Stimulated activated CD4-positive, alpha-beta T cell treated with anti-CD3 and anti-CD28 coated beads, Interleukin-1b, Interleukin-23, amount 100 ng/mL, for 1 hour (primary cell): ENCODE results near the gene GCFC2.
"Not testable (repeated sequence)": the region's sequence is repeated elsewhere in the genome, so short reads cannot be mapped to it uniquely, and the experiment has no call there.

Experiments
- DNase-seq, 2 donors: peaks; one replicate each; pipeline ENCODE4 v3.0.0-alpha.2; 2020; ENCODE audit warnings: low read depth in 2 of 2

Gene GCFC2

DNA sequence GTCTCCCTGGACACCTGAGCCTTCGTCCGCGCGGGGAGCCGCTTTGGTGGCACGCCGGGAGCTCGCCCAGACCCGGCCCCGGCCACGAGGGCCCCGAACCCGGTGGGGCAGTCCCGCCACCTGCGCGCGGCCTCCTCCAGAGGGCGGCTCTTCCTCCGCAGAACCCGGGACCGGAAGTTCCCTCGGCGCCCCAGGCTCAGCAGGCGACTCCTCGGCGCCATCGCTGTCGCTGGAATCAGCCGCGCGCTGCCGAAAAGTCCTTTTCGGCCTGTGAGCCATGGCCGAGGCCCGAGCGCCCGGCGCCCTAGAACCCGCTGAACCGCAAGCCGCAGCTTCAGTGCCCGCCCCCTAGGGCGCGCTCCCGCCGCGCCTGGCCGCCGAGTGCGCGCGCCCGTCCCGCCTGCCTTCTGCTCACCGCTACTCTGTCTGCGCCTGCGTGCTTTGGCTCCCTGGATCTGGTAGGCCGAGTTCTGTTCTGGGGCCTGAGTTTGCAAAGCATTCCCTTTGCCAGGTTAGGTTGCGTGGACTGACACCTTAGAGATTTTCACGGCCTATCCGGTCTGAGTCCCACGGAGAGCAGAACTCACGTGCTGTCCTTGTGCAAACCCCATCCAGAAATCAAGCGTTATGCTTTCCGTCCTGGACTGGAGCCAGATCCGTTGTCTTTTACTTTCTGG lies at the start of gene GCFC2:
TSS of gene GCFC2 (minus strand) at position 339 of the 677 bp plus-strand sequence. CDS start at position 279, 60 bp downstream.
- peak; percentile 52 to 64 for DNase-seq

GRCh38 chr2:75752828-75753227 lies 42.1 kb upstream of the GCFC2 start:
- DNase-seq = no peak

GRCh38 chr2:75751824-75752468 lies 41.2 kb upstream of the GCFC2 start:
- DNase-seq = no peak

DNA sequence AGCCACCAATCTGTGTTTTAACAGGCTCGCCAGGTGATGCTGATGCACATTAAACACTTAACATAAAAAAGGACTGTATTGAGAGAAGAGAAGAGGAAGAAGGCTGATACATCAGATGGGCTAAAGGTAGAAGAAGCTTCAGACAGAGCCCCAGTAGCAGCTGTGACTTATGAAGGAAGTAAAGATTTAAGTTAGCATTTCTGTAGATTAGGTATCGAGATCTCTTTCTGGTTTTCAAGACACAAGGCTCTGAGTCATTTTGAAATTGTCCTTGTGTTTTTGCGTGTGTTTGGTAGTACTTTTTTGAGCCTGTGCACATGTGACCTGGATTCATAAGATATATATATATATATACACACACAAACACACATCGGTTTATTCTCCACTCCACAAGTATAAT lies 40.6 kb upstream of the GCFC2 start:
- DNase-seq = no peak

DNA sequence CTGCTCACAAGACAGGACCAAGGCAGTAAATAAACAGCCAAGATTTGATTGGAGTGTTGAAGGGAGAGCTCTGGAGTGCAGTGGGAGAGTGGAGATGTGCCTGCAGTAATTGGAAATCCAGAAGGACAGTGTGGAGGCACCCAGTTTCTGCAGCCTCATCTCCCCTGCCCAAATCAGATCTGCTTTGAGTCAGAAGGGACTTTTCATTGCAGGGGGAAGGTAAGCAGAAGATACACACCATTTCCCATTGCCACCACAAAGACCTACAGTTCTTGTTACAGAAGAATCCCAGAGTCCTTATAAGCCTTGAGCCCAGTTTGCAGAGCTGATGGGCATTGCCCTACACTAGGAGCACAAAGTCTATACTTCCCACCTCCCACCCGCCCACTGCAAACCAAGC lies 27.2 kb upstream of the GCFC2 start:
- no peak for DNase-seq

DNA sequence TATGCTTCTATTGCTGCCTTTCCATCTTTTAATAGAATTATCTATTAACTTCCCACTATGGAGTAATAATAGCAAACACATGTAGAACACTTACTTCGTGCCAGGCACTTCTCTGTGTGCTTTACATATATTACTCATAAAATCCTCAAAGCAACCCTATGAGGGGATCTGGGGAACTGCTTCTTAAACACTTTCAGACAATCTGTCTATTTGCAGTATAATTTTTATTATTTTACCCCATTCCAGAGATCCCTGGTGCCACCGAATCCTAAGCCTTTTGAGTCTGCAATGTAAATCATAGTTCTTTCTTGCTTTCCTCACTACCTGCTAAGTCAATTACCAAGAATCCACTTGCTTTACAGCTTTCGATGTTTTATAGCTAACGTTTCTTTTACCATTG lies 25.6 kb upstream of the GCFC2 start:
- DNase-seq = no peak

DNA sequence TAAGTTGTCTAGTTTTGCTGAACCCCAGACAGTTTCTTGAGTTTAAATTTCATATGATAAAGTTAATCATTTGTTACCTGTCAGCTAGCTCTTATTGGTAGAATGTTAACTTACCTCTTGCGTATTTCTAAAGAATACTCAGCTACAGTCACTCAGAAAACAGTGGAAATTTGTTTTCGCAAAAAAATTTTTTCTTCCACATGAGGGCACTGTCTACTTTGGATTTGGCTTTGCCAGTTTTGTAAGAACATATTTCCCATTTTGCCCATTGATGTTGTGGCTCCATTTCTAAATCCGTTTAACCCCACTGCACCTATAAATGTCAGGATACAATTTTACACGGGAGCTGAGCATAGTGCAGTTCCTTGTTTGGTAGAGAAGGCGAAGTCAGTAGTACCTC lies 19.1 kb upstream of the GCFC2 start:
- DNase-seq = no peak

DNA sequence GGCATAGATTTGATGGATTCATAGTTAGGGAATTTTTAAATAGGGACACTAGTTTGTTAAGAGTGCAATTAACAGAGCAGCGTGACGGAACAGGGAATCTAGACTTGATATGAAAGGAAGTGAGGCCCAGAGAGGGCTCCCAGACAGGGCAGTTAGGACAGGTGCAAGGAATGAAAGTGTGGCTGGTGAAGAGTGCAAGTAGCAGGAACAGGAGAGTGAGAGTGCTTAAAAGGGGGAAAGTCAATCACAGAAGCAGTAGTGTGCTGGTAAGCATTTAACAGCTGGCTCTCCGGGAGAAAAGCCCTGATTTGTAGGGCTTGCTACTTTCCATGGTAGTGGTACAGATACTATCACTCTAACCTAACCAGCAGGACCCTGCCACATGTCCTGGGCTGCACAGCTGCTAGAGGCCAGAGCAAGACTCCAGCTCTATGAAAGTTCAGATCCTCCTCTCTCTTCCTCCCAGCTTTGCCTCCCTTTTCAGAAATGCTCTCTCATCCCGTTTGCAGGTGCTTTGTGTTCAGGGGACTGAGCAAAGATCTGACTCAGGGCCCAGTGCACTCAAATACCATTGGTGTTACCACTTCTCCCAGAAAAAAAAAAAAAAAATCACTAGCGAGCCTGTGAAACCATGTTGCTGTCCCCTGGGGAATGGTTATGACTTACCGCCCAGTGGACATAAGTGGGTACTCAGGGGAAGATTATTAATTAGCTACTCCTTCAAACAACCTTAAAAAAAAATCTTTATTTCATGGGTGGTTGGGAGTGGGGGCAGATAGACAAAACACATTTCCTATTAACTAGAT lies 18.1 kb upstream of the GCFC2 start:
- DNase-seq = no peak

GRCh38 chr2:75722687-75723086 lies 12.0 kb upstream of the GCFC2 start:
- DNase-seq = no peak

GRCh38 chr2:75720525-75720924 lies 9.8 kb upstream of the GCFC2 start:
- DNase-seq = no peak

DNA sequence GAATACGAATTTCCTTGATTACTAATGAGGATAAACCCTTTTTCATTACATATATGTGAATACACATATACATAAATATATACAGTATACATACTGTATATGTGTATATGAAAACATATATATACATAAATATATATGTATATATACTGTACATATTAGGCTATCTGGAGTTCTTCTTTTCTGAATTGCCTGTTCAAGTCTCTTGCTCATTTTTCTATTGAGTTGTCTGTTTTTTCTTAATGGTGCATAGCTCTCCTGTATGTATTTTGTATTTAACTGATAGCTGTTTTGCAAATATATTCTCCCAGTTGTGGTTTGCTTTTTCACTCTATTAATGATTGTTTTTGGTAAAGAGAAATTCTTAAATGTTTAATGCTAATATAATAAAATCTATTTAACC lies 8.9 kb upstream of the GCFC2 start:
- no peak for DNase-seq

DNA sequence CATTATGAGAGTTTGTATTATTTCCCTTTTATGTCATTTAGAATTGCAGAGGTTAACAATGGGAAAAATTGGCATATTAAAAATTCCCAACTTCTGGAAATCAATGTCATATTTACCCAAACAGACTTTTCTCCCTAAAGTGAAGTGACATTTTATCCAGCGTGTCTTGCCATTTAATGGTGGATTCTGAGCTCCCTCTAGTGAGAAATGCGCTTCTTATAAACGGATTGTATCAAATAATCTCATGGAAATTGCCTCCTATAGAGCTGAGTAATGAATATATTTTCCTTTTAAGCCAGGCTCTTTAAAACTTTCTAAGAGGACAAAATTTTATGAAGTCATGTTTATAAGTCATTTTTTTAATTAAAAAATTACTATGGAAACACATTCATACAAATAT lies 5.7 kb upstream of the GCFC2 start:
- no peak for DNase-seq

- not testable (repeated sequence) for DNase-seq
Measured at GRCh38 chr2:75711590-75711989, 875 bp upstream of the GCFC2 start.

DNA sequence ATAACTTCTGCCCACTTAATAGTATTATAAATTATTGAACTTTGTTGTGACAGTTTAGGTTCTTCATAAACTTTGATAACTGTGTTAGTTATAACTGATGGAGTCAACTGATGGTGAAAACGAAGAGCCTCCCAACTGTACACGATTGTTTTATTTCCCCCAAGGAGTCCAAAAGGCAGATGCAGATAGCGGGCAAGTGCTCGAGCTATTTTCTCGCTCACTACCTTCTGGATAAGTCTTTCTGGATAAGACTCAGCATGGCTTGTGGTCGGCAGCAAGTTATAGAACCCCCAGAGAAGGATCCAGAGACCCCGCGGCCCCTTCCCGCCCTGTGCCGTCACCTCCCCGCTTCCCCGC lies 517 bp downstream of the GCFC2 start:
- no peak for DNase-seq

DNA sequence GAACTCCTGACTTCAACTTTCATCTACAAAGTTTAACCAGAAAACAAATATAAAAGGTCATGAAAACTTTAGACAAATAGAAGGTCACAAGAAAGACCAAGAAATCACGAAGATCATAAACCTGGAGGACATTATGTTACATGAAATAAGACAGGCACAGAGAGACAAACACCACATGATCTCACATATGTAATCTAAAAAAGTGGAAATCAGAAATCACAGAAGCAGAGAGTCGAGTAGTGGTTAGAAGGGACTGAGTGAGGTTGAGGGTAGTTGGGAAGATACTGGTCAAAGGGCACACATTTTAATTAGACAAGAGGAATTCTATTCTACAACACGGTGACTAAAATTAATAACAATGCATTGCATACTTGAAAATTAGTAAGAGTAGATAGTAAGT lies 1.4 kb downstream of the GCFC2 start:
- no peak for DNase-seq

DNA sequence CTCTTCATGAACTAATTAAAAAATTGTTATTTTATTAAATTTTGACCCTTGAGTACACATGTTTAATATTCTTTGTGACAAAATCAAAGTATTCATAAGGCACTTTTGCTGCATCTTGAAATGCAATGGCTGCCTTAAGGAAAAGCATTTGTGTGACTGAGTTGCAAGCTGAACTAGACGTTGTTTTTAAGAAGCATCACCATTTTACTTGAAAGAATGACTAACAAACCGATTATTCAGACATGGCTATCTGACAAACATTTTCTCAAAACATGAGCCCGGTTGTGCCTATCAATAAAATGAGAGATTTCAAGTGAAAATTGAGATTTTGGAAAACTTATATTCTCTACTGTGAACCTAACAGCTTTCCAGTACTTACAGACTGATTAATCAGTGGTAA lies 2.8 kb downstream of the GCFC2 start:
- DNase-seq = no peak

DNA sequence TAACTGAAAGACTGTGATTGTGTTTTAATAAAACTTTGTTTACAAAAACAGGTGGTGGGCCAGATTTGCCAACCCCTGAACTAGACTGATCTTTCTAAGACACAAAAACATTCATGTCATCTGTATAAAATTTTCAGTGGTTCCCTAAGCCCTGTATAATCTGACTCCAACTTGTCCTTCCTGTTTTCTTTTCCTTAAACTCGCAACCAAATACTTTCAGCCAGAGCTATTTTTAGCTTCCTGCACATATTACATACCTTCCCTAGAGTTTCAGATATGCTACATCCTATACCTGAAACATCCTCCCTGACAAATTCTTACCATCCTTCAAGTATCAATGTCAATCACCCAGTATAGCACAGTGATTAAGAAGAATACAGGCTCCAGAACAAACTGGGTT lies 4.8 kb downstream of the GCFC2 start:
- DNase-seq = no peak

DNA sequence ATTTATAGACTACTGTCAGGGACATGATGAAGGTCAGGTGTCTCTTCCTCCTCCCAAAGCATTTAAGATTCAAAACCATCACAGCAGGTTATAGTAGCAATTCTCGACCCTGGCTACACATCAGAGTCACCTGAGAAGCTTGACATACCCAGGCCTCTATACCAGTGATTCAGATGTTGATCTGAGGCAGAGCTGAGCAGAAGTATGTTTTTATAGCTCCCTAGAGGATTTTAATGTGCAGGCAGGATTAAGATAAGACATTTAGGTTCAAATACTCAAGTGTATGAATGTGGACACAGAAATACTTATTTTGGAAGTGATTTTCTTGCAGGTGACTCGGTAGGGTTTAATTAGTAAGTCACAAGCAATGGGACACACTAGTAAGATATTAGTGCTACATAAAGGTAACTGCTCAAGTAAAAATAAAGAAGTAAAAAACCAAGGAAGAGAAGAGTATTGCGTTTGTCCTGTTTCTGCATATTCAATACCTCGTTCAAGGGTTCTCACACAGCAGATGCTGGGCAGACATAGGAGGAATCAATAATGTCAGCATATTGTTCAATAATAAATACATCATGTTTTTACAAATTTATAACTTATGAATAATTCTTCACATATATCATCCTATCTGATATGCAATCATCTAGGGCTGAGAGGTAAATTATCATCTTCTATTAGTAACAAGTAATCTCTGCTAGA lies 7.0 kb downstream of the GCFC2 start:
- DNase-seq = no peak

- DNase-seq = no peak
Measured at GRCh38 chr2:75702593-75702992, 8.1 kb downstream of the GCFC2 start.

- DNase-seq = no peak
Measured at GRCh38 chr2:75698918-75699317, 11.8 kb downstream of the GCFC2 start.

DNA sequence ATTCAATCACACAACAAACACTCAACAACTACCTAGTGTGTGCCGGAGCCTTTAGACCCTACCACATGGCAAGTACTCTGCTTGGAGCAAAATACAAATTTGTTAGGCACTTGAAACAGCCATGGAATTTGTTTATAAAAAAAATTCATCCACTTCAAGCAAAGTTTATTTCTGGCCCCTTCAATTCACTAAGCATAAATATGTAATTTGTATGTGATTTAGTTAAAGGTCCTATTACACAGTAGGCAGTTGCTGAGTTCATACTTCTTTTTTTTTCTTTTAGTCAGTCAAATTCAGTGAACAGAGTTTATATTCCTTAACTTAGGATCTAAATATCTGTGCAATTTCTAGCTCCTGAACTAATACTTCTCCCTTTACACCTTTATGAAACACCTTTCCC lies 22.5 kb downstream of the GCFC2 start:
- DNase-seq = no peak

- DNase-seq = not testable (repeated sequence)
Measured at GRCh38 chr2:75683430-75683829, 27.3 kb downstream of the GCFC2 start.
